Spinal cord (tissue), 10 donors: ENCODE data around the gene HEBP1. TPM values are rescaled to one million over a fixed set of nuclear protein-coding genes. Genes with fewer than 3 reads are reported as not detected.

Experiments
- DNase-seq, 6 donors: peaks; one replicate each; pipeline versions ENCODE4 v3.0.0 to v3.0.0-alpha.2; 2013 to 2015; ENCODE audit warnings: low spot score in 6 of 6, low read depth in 4 of 6
- H3K27ac ChIP-seq: one replicate; pipeline ENCODE4 v1.5.1; 2013; ENCODE audit warnings: low read depth, low read length, control low read depth
- H3K27me3 ChIP-seq: one replicate; pipeline ENCODE4 v1.6.1; 2013; ENCODE audit warnings: low read length; ENCODE audit not compliant: control insufficient read depth, insufficient read depth
- H3K36me3 ChIP-seq: one replicate; pipeline ENCODE4 v1.6.1; 2013; ENCODE audit warnings: low read length; ENCODE audit not compliant: control insufficient read depth, insufficient read depth
- H3K4me1 ChIP-seq: one replicate; pipeline ENCODE4 v1.6.1; 2013; ENCODE audit warnings: low read length; ENCODE audit not compliant: control insufficient read depth, insufficient read depth
- H3K4me3 ChIP-seq: one replicate; pipeline ENCODE4 v1.5.1; 2013; ENCODE audit warnings: low read depth, low read length, control low read depth
- H3K9me3 ChIP-seq: one replicate; pipeline ENCODE4 v1.6.1; 2013; ENCODE audit warnings: low read length; ENCODE audit not compliant: control insufficient read depth, insufficient read depth
- WGBS: methylation state at CpG from one replicate; pipeline ENCODE4 v1.1.5; 2013; ENCODE audit warnings: missing lambda C conversion rate; ENCODE audit not compliant: insufficient coverage; 5-methylcytosine and 5-hydroxymethylcytosine counted together
- polyA plus RNA-seq, 2 donors: library from polyadenylated mRNA; unstranded; fragments of 120-200 nt; gene quantifications; one replicate each; pipeline ENCODE4 v1.2.1, GENCODE V29; 2013; ENCODE audit not compliant: insufficient read length in 2 of 2
- total RNA-seq, 2 donors: library from RNA; depleted of rRNA in 1 of 2; stranded (reverse); fragments of 120-200 nt in 1 of 2; fragments of >200 nt in 1 of 2; gene quantifications; one replicate each; pipeline versions ENCODE4 v1.2.3 to v1.2.4, GENCODE V29; 2013 to 2014
- donor health status: healthy.

The HEBP1 gene
- total and polyA plus RNA-seq, 4 donors: 16.8 to 39.4 (median 24.8) TPM

- no peak overlapping the region for H3K27ac ChIP-seq
Measured at GRCh38 chr12:12984149-12984548, 15.9 kb downstream of the HEBP1 start.

GRCh38 chr12:12983420-12984035 is 16.5 kb downstream of the HEBP1 start:
- H3K36me3 ChIP-seq: peaks cover 7% of the 10 kb centered on the region
- no peaks in the 10 kb centered on the region for H3K9me3 ChIP-seq
- no peak overlapping the region for H3K4me3 ChIP-seq
- H3K27ac ChIP-seq: no peak overlapping the region
- 57% methylated on average over 3 of the region's 9 CpGs for WGBS
- DNase-seq: peak in 4 of 6 donors; percentile 38 to 88 (median 60)
- no peaks in the 10 kb centered on the region for H3K4me1 ChIP-seq
- H3K27me3 ChIP-seq: no peaks in the 10 kb centered on the region

More at GRCh38 chr12:12984149-12984548, 15.9 kb downstream of the HEBP1 start:
- 62% methylated on average over 2 of the region's 5 CpGs for WGBS
- Histone ChIP-seq H3K36me3 (peaks cover 12% of the 10 kb centered on the region), H3K27me3 (no peaks in the 10 kb centered on the region), H3K4me1 (no peaks in the 10 kb centered on the region), H3K9me3 (no peaks in the 10 kb centered on the region), H3K4me3 (no peak overlapping the region)
- no peak for DNase-seq

GRCh38 chr12:12982331-12982730 is 17.7 kb downstream of the HEBP1 start:
- Histone ChIP-seq H3K4me1 (no peaks in the 10 kb centered on the region), H3K9me3 (no peaks in the 10 kb centered on the region), H3K36me3 (peaks cover 4% of the 10 kb centered on the region), H3K4me3 (no peak overlapping the region), H3K27ac (no peak overlapping the region), H3K27me3 (no peaks in the 10 kb centered on the region)
- 100% methylated on average over 1 of the region's 2 CpGs for WGBS
- no peak for DNase-seq

GRCh38 chr12:12979731-12980259 is 20.3 kb downstream of the HEBP1 start:
- 27% methylated on average over 3 of the region's 4 CpGs for WGBS
- peak in 2 of 6 donors; percentile 78 to 88 for DNase-seq
- Histone ChIP-seq H3K4me1 (peaks cover 3% of the 10 kb centered on the region), H3K4me3 (no peak overlapping the region), H3K9me3 (no peaks in the 10 kb centered on the region), H3K27me3 (no peaks in the 10 kb centered on the region), H3K36me3 (peaks cover 3% of the 10 kb centered on the region), H3K27ac (peak overlapping the region; percentile 87)

- peak in 1 of 6 donors; percentile 33 for DNase-seq
- 27% methylated on average over 1 of the region's 4 CpGs for WGBS
- H3K27ac ChIP-seq: peak overlapping the region; percentile 87
Measured at GRCh38 chr12:12979126-12979525, 20.9 kb downstream of the HEBP1 start.

GRCh38 chr12:12977231-12977630 is 22.8 kb downstream of the HEBP1 start:
- H3K27me3 ChIP-seq: no peaks in the 10 kb centered on the region
- 92% methylated on average over 3 of the region's 4 CpGs for WGBS

More at GRCh38 chr12:12979126-12979525, 20.9 kb downstream of the HEBP1 start:
- H3K36me3 ChIP-seq: peaks cover 3% of the 10 kb centered on the region
- H3K27me3 ChIP-seq: no peaks in the 10 kb centered on the region
- no peak overlapping the region for H3K4me3 ChIP-seq
- no peaks in the 10 kb centered on the region for H3K9me3 ChIP-seq
- H3K4me1 ChIP-seq: peaks cover 3% of the 10 kb centered on the region

GRCh38 chr12:12976366-12976765 is 23.7 kb downstream of the HEBP1 start:
- WGBS: 100% methylated on average over 1 of the region's 2 CpGs
- H3K36me3 ChIP-seq: peaks cover 6% of the 10 kb centered on the region
- DNase-seq: peak in 1 of 6 donors; percentile 33

More at GRCh38 chr12:12977231-12977630, 22.8 kb downstream of the HEBP1 start:
- no peak overlapping the region for H3K4me3 ChIP-seq
- H3K9me3 ChIP-seq: peaks cover 5% of the 10 kb centered on the region
- H3K36me3 ChIP-seq: peaks cover 6% of the 10 kb centered on the region
- H3K27ac ChIP-seq: no peak overlapping the region
- DNase-seq: no peak
- H3K4me1 ChIP-seq: peaks cover 3% of the 10 kb centered on the region

GRCh38 chr12:12975322-12976077 is 24.6 kb downstream of the HEBP1 start:
- WGBS: 83% methylated on average over 8 of the region's 14 CpGs
- Histone ChIP-seq H3K27me3 (no peaks in the 10 kb centered on the region), H3K9me3 (peaks cover 5% of the 10 kb centered on the region), H3K36me3 (peaks cover 6% of the 10 kb centered on the region), H3K4me3 (no peak overlapping the region), H3K4me1 (peaks cover 3% of the 10 kb centered on the region), H3K27ac (peak overlapping the region; percentile 45)
- no peak for DNase-seq

More at GRCh38 chr12:12976366-12976765, 23.7 kb downstream of the HEBP1 start:
- Histone ChIP-seq H3K4me1 (peaks cover 3% of the 10 kb centered on the region), H3K4me3 (no peak overlapping the region), H3K27ac (peak overlapping the region; percentile 7), H3K9me3 (peaks cover 5% of the 10 kb centered on the region), H3K27me3 (no peaks in the 10 kb centered on the region)

- no peak overlapping the region for H3K27ac ChIP-seq
- peaks cover 5% of the 10 kb centered on the region for H3K9me3 ChIP-seq
- H3K4me3 ChIP-seq: no peak overlapping the region
- no peaks in the 10 kb centered on the region for H3K27me3 ChIP-seq
- no peak for DNase-seq
- WGBS: 95% methylated on average over 4 of the region's 4 CpGs
- peaks cover 3% of the 10 kb centered on the region for H3K4me1 ChIP-seq
- peaks cover 6% of the 10 kb centered on the region for H3K36me3 ChIP-seq
Measured at GRCh38 chr12:12974211-12974610, 25.9 kb downstream of the HEBP1 start.
